GM18520 (cell line): ENCODE data around the gene LZTS2.

Experiments
- ATAC-seq: cut with Tn5 transposase; IDR thresholded peaks from one replicate; pipeline ENCODE4 v1.9.1; 2021; ENCODE audit not compliant: unreplicated experiment

Gene LZTS2

GRCh38 chr10:100998183-100998990 lies 1.2 kb upstream of the LZTS2 start:
- ATAC-seq = no peak

DNA sequence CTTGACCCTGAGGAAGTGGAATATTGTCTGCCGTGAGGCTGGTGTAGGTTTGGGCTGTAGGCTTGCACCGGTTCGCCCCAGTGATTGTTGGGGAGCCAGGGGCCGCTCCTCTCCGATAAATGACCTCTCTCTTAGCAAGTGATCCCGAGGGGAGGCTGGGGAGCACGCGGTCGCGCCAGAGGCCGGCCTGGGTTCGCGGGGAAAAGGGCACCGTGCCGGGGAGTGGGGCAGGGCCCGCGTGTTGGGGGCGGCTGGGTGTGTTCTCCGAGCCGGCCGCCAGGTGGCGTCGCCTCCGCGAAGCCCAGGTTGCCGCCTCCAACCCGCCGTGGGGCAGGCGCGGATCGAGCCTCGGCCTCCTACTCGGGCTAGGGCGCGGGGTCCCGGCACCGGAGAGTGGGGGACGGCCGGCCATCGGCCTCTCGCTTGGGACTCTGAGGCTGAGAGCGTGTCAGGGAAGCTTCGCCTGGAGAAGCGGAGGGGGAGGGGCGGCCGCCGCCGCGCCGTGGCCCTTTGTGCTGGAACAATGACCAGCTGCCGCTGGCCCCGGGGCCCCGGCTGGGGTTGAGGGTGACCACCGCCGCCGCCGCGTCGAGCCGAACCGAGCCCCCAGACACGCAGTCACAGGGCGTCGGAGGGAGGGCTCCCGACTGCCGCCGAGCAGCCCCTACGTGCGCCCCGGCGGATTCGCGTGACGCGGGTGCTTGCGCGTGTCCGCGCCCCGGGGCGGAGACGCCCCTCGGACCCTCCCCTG lies 442 bp upstream of the LZTS2 start:
- ATAC-seq = peak; percentile 33

GRCh38 chr10:101000127-101000914 lies 713 bp downstream of the LZTS2 start:
- ATAC-seq = no peak

DNA sequence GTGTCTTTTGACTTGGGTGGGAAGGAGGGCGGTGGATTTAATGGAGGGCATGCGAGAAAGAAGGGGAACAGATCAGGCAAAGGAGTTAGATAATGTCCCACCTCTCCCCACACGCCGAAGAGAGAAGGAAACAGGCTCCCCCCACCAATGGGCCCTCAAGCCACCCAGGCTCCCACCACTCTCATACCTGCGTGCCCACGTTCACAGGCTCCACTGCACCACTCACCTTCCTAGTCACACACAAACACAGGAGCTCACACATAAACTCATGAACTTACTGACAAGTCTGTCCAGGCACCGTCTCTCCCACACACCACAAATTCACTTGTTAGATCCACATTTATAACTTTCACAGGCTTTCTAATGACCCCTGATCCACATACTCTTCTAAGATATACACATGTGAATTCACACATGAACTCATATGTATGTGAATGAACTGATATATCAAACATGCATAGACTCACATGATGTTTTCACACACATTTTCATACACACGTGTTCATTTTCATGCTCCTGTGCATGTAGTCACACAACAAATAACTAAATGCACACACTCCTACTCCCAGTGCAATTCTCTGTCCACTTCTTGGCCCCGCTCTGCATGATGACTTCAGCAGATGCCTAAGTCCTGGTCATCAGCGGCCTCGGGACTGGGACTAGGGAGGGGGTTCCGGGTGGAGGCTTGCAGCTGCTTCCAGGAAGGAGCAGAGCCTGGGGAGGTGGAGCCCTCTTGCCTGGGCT lies 1.5 kb downstream of the LZTS2 start:
- ATAC-seq = no peak

DNA sequence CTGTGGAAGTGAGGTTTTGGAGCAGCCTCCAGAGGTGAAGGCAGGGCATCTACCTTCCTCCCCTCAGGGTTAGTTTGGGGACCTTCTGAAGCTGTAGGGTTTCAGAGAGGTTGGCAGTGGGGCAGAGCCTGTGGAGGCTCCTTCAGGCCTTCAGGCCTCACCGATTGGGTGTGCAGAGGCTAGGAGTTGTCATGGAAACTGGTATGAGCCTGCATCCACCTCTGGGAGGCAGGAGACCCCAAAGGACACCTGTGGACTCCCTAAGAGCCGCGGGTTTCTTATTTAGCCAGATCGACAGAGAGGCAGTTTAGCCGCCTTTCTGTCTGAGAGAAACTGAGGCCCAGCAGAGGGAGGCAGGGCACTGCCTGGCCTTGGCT lies 2.0 kb downstream of the LZTS2 start:
- ATAC-seq = no peak

DNA sequence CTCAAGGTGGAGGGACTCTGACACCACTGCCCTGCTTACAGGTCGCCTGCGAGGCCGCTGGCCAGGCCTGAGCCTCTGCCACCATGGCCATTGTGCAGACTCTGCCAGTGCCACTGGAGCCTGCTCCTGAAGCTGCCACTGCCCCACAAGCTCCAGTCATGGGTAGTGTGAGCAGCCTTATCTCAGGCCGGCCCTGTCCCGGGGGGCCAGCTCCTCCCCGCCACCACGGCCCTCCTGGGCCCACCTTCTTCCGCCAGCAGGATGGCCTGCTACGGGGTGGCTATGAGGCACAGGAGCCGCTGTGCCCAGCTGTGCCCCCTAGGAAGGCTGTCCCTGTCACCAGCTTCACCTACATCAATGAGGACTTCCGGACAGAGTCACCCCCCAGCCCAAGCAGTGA lies 2.8 kb downstream of the LZTS2 start:
- ATAC-seq = no peak

DNA sequence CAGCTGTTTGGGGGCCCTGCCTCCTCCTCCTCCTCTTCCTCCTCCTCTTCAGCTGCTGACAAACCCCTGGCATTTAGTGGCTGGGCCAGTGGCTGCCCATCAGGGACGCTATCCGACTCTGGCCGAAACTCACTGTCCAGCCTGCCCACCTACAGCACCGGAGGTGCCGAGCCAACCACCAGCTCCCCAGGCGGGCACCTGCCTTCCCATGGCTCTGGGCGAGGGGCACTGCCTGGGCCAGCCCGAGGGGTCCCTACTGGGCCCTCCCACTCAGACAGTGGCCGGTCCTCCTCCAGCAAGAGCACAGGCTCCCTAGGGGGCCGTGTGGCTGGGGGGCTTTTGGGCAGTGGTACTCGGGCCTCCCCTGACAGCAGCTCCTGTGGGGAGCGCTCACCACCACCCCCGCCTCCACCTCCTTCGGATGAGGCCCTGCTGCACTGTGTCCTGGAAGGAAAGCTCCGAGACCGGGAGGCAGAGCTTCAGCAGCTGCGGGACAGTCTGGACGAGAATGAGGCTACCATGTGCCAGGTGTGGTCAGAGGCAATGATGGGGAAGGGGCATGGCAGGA lies 4.1 kb downstream of the LZTS2 start:
- ATAC-seq = no peak

GRCh38 chr10:101005361-101005760 lies 5.8 kb downstream of the LZTS2 start:
- no peak for ATAC-seq

DNA sequence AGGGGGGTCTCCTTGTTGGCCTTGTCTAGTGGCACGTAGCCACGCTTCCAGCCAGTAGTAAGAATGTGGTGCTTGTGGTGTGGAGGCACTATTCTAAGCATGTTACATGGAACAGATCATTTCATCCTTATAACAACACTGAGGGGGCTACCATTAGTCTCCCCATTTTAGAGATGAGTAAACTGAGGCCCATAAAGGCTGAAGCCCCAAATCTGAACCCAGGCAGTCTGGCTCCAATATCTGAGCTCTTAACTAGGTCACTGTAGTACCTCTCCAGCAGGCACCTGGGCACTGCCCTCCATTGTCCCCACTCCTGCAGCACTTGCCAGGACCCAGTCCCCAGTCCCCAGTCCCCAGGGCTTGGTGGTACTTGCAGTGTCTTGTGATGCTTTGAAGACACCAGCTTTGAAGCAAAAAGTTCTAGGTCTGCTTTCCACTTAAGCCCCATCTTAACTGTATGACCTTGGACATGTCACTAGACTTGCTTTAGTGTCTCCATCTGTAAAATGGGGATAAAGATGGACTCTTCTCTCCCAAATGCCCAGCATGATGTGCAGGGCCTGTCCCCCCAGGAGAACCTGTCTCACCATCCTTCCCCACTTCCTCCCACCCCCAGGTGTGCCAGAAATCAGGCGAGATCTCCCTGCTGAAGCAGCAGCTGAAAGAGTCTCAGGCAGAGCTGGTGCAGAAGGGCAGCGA lies 6.4 kb downstream of the LZTS2 start:
- ATAC-seq = no peak

DNA sequence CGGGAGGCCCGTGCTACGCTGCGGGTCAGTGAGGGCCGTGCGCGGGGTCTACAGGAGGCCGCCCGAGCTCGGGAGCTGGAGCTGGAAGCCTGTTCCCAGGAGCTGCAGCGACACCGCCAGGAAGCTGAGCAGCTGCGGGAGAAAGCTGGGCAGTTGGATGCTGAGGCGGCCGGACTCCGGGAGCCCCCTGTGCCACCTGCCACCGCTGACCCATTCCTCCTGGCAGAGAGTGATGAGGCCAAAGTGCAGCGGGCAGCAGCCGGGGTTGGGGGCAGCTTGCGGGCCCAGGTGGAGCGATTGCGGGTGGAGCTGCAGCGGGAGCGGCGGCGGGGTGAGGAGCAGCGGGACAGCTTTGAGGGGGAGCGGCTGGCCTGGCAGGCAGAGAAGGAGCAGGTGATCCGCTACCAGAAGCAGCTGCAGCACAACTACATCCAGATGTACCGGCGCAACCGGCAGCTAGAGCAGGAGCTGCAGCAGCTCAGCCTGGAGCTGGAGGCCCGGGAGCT lies 7.0 kb downstream of the LZTS2 start:
- no peak for ATAC-seq

GRCh38 chr10:101007099-101007711 lies 7.6 kb downstream of the LZTS2 start:
- no peak for ATAC-seq

- no peak for ATAC-seq
These were observed 8.6 kb downstream of the LZTS2 start for GRCh38 chr10:101007915-101008822.

GRCh38 chr10:101008823-101009423 lies 9.3 kb downstream of the LZTS2 start:
- no peak for ATAC-seq

GRCh38 chr10:101010329-101010728 lies 10.7 kb downstream of the LZTS2 start:
- ATAC-seq = no peak

DNA sequence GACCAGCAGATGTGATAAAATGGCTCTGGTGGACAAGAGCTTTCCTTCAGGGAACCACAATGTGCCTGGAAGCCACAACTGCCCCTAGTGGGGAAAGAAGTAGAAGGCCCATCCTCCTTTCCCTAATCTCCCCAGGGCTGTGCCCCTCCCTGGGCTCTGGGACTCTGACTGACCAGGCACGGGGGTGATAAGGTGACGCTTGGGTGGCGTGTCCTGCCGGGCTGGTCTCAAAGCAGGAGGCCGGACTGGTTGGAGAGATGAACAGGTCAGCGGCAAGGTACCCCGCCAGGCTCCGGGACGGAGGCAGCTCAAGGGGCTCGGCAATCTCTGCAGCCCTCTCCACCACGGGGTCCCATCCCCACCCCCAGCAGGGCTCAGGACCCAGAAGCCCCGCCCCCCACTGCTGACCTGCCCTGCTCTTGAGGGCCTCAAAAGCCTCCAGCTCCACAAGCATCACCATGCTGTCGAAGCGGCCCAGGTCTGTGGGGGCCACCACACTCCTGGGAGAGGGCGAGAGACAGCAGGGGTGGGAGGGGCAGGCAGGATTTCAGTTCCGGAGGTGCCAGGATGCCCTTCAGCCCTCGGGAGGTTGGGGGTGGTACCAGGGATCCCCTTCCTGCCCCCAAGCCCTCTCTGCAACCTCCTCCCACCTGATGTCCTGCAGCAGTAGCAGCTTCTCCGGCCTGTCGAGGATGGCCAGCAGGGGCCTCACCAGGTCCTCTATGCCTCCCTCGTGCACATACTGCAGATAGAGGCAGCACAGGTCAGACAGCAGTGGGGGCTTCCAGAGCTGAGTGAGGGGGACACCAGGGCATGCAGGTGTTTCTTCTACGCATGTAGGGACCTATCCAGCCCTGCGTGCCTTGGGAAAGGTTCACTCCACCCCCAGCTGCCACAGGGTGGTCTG lies 12.2 kb downstream of the LZTS2 start:
- ATAC-seq = no peak

- peak; percentile 76 for ATAC-seq
These were observed 13.1 kb downstream of the LZTS2 start for GRCh38 chr10:101012525-101013364.
